ENCODE data around the gene ZC3H18. TPM values are rescaled to one million over a fixed set of nuclear protein-coding genes. Genes with fewer than 3 reads are reported as not detected.

Gene ZC3H18
- total RNA-seq, 1 experiment from 2014 or later: 57.8 TPM

DNA sequence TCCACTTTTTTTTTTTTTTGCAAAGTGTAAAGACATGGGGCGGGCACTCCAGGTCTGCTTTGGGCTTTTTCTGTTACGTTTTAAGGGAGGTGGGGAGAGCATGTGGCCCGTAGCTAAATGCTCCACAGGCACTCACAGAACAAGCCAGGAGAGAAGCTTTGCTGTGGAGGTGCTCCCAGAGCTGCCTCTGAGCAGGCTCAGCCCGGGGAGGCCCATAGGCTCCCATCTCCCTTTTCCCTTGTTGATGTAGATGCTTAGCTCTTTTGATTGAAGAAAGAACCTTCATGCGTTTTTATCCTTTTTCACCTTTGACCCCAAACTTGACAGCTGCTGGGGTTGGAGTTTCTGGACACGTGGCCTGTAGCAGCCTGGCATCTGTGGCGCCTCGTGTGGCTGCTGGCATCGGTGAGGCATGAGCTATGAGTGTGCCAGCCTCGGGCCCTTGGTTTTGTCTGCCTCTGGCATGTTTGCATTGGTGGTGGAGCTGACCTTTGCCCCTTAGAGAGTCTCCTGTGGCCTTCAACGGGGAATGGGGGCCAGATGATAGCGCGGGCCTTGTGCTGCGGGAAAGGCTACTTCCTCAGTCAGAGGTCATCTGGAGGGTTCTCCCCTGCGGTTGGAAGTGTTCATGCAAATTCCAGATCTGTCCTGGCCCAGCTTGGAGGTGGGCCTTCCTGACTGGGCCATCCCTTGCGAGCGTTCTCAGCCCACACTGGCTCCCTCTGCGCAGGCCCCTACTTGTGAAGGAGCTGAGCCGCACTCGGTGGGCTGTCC is 48.2 kb downstream of the ZC3H18 start:
- ATAC-seq (no peak), DNase-seq (ENCODE audit: low read depth, low spot score) (no peak)
- CTCF ChIA-PET: interaction anchor here (2.1 kb wide), 1 partner anchor 15 kb away, joined by 5 read pairs; no protein-coding TSS in a partner anchor

More for the DNA sequence above, 48.2 kb downstream of the ZC3H18 start:
- Histone ChIP-seq H3K4me1 (ENCODE audit: control insufficient read depth in 1 of 2, insufficient read depth in 2 of 2, low read length in 2 of 2) (no peaks in the 10 kb centered on the region), H3K27ac (ENCODE audit: low read depth, low read length) (no peak overlapping the region), H3K9me2 (ENCODE audit: insufficient read depth) (no peaks in the 10 kb centered on the region), H3K9me3 (ENCODE audit: control insufficient read depth in 1 of 2, insufficient read depth in 1 of 2, low read depth in 1 of 2, low read length in 2 of 2) (no peaks in the 10 kb centered on the region), H4K20me1 (ENCODE audit: insufficient read depth) (peaks cover 4% of the 10 kb centered on the region; the same call in 1 of the 2 replicates), H3K36me3 (ENCODE audit: control insufficient read depth in 1 of 2, insufficient read depth in 2 of 2, low read length in 2 of 2) (peaks cover 23 to 43% of the 10 kb centered on the region in 2 experiments; a peak in 3 of 4 replicates), H3K27me3 (ENCODE audit: insufficient read depth, low read length) (no peaks in the 10 kb centered on the region), H2AFZ (ENCODE audit: low read depth, low read length, poor library complexity, severe bottlenecking) (no peak overlapping the region), H3K4me3 (replicated peaks in 1 of 2; ENCODE audit: low read depth in 1 of 2, low read length in 2 of 2) (no peak overlapping the region), H3K4me2 (ENCODE audit: low read length) (no peak overlapping the region), H3K9ac (ENCODE audit: low read length) (no peak overlapping the region), H3K79me2 (ENCODE audit: insufficient read depth, low read length) (peaks cover 79% of the 10 kb centered on the region)
- ChIA-PET RAD21 (ENCODE audit: low non-redundant PET in 1 of 2, low total read pairs in 2 of 2, uncharacterized antibody in 2 of 2, unreplicated experiment in 2 of 2) (no interaction called here), POLR2A (no interaction called here)
- TF ChIP-seq CEBPB (IDR thresholded peaks at IDR 0.05; ENCODE audit: low read depth) (no peak), EZH2phosphoT487 (IDR thresholded peaks at IDR 0.05; ENCODE audit: borderline replicate concordance) (no peak), SP1 (IDR thresholded peaks at IDR 0.05; ENCODE audit: low read depth) (no peak), TCF7L2 (IDR thresholded peaks at IDR 0.05; ENCODE audit: borderline replicate concordance, extremely low read depth, insufficient read depth, insufficient read length) (no peak), JUND (IDR thresholded peaks at IDR 0.05) (no peak), EZH2 (IDR thresholded peaks at IDR 0.05) (no peak), POLR2AphosphoS5 (IDR thresholded peaks at IDR 0.05; ENCODE audit: low read depth, low read length) (no peak), SIN3A (IDR thresholded peaks at IDR 0.05; ENCODE audit: low read depth) (no peak), RAD21 (IDR thresholded peaks at IDR 0.05; ENCODE audit: low read depth) (no peak), ZNF274 (IDR thresholded peaks at IDR 0.05; ENCODE audit: low read depth, low read length) (no peak)
- TF ChIP-seq, protein P1, sequence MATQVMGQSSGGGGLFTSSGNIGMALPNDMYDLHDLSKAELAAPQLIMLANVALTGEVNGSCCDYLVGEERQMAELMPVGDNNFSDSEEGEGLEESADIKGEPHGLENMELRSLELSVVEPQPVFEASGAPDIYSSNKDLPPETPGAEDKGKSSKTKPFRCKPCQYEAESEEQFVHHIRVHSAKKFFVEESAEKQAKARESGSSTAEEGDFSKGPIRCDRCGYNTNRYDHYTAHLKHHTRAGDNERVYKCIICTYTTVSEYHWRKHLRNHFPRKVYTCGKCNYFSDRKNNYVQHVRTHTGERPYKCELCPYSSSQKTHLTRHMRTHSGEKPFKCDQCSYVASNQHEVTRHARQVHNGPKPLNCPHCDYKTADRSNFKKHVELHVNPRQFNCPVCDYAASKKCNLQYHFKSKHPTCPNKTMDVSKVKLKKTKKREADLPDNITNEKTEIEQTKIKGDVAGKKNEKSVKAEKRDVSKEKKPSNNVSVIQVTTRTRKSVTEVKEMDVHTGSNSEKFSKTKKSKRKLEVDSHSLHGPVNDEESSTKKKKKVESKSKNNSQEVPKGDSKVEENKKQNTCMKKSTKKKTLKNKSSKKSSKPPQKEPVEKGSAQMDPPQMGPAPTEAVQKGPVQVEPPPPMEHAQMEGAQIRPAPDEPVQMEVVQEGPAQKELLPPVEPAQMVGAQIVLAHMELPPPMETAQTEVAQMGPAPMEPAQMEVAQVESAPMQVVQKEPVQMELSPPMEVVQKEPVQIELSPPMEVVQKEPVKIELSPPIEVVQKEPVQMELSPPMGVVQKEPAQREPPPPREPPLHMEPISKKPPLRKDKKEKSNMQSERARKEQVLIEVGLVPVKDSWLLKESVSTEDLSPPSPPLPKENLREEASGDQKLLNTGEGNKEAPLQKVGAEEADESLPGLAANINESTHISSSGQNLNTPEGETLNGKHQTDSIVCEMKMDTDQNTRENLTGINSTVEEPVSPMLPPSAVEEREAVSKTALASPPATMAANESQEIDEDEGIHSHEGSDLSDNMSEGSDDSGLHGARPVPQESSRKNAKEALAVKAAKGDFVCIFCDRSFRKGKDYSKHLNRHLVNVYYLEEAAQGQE (IDR thresholded peaks at IDR 0.05; ENCODE audit: low read depth): no peak
- TF ChIP-seq, protein P2, sequence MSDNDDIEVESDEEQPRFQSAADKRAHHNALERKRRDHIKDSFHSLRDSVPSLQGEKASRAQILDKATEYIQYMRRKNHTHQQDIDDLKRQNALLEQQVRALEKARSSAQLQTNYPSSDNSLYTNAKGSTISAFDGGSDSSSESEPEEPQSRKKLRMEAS (IDR thresholded peaks at IDR 0.05): no peak
- TF ChIP-seq, protein P3, sequence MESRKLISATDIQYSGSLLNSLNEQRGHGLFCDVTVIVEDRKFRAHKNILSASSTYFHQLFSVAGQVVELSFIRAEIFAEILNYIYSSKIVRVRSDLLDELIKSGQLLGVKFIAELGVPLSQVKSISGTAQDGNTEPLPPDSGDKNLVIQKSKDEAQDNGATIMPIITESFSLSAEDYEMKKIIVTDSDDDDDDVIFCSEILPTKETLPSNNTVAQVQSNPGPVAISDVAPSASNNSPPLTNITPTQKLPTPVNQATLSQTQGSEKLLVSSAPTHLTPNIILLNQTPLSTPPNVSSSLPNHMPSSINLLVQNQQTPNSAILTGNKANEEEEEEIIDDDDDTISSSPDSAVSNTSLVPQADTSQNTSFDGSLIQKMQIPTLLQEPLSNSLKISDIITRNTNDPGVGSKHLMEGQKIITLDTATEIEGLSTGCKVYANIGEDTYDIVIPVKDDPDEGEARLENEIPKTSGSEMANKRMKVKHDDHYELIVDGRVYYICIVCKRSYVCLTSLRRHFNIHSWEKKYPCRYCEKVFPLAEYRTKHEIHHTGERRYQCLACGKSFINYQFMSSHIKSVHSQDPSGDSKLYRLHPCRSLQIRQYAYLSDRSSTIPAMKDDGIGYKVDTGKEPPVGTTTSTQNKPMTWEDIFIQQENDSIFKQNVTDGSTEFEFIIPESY (IDR thresholded peaks at IDR 0.05; ENCODE audit: extremely low read depth, insufficient replicate concordance, low read length): no peak
- BruUV-seq (replicated peaks): no TSS peak
- intact Hi-C loops (cut with micrococcal nuclease): no loop called here
